PC-9 (cell line): Measurements from ENCODE around the gene OSBPL8. TPM values are rescaled to one million over a fixed set of nuclear protein-coding genes. Genes with fewer than 3 reads are reported as not detected.
A peak's percentile ranks its signal among the peaks of the same experiment; 100 is the strongest.

Source experiments
- BruUV-seq: library from RNA; stranded (reverse); fragments of 400-500 nt; replicated peaks from 2 replicates; lab custom pipeline; 2021; lab: Mats Ljungman, UMichigan
- CTCF ChIA-PET: fragments of 300-600 bp; sonication (Branson Sonifier 250); formaldehyde crosslinking; loops from one replicate; lab custom pipeline; 2022; ENCODE audit warnings: antibody characterized with exemption; lab: Charles Lee
- POLR2A ChIA-PET: fragments of 300-600 bp; sonication (Branson Sonifier 250); formaldehyde crosslinking; loops from one replicate; lab custom pipeline; 2022; ENCODE audit warnings: antibody characterized with exemption; ENCODE audit not compliant: unreplicated experiment; lab: Charles Lee
- DNase-seq, 2 experiments: peaks; one replicate each; pipeline versions ENCODE4 v3.0.0 to v3.0.0-alpha.2; 2015 to 2022; ENCODE audit warnings: mixed read lengths in 1 of 2
- H2AFZ ChIP-seq: fragments of 200-600 bp; sonication (generic); 2 replicates; pipeline ENCODE4 v1.8.1; 2017; ENCODE audit warnings: antibody characterized with exemption
- H3F3A ChIP-seq: fragments of 200-600 bp; sonication (generic); 2 replicates; pipeline ENCODE4 v1.8.1; 2017; ENCODE audit warnings: antibody characterized with exemption, mild to moderate bottlenecking, low read depth; ENCODE audit not compliant: insufficient read depth
- H3K27ac ChIP-seq: fragments of 200-600 bp; sonication (generic); 2 replicates; pipeline ENCODE4 v1.6.1; 2016; ENCODE audit warnings: mixed run types
- H3K27me3 ChIP-seq: fragments of 200-600 bp; sonication (generic); 2 replicates; pipeline ENCODE4 v1.6.1; 2016; ENCODE audit warnings: low read depth, mixed run types; ENCODE audit not compliant: insufficient read depth
- H3K36me3 ChIP-seq: fragments of 200-600 bp; sonication (generic); 2 replicates; pipeline ENCODE4 v1.6.1; 2016; ENCODE audit warnings: low read depth, mixed run types
- H3K4me1 ChIP-seq: fragments of 200-600 bp; sonication (generic); replicated peaks from 2 replicates; pipeline ENCODE4 v1.6.1; 2016; ENCODE audit warnings: mixed run types; ENCODE audit not compliant: insufficient read depth
- H3K4me2 ChIP-seq: fragments of 200-600 bp; sonication (generic); 2 replicates; pipeline ENCODE4 v1.6.1; 2017; ENCODE audit warnings: mixed run types
- H3K4me3 ChIP-seq: fragments of 200-600 bp; sonication (generic); 2 replicates; pipeline ENCODE4 v1.6.1; 2016; ENCODE audit warnings: mixed run types
- H3K79me2 ChIP-seq: fragments of 200-600 bp; sonication (generic); 2 replicates; pipeline ENCODE4 v1.6.1; 2017; ENCODE audit warnings: low read depth, mixed run types
- H3K9me2 ChIP-seq: fragments of 200-600 bp; sonication (generic); 2 replicates; pipeline ENCODE4 v1.8.1; 2017; ENCODE audit warnings: mild to moderate bottlenecking; ENCODE audit not compliant: insufficient read depth
- H3K9me3 ChIP-seq: fragments of 200-600 bp; sonication (generic); 2 replicates; pipeline ENCODE4 v1.8.1; 2016; ENCODE audit warnings: low read depth; ENCODE audit not compliant: insufficient read depth
- H4K20me1 ChIP-seq: fragments of 200-600 bp; sonication (generic); 2 replicates; pipeline ENCODE4 v1.8.1; 2017; ENCODE audit not compliant: insufficient read depth
- EZH2 ChIP-seq: fragments of 200-600 bp; sonication (generic); IDR thresholded peaks from 2 replicates; pipeline ENCODE4 v1.8.0; 2017; ENCODE audit warnings: antibody characterized with exemption, low read depth
- intact Hi-C: fragments of 100-400 bp; cut with micrococcal nuclease; formaldehyde crosslinking; loops from one replicate; pipeline ENCODE4 v1.10.0; 2022; ENCODE audit not compliant: unreplicated experiment
- total RNA-seq: library from RNA; stranded (reverse); gene quantifications from 2 replicates; pipeline ENCODE4 v1.2.3, GENCODE V29; 2021
- TF ChIP-seq, protein P1 (sequence below): fragments of 200-600 bp; sonication (generic); conservative IDR thresholded peaks from 2 replicates; pipeline ENCODE4 v1.6.1; 2017; ENCODE audit warnings: mixed run types, antibody characterized with exemption, mild to moderate bottlenecking, moderate library complexity

OSBPL8 gene
- total RNA-seq, 1 experiment from 2014 or later = 53.2 TPM

DNA sequence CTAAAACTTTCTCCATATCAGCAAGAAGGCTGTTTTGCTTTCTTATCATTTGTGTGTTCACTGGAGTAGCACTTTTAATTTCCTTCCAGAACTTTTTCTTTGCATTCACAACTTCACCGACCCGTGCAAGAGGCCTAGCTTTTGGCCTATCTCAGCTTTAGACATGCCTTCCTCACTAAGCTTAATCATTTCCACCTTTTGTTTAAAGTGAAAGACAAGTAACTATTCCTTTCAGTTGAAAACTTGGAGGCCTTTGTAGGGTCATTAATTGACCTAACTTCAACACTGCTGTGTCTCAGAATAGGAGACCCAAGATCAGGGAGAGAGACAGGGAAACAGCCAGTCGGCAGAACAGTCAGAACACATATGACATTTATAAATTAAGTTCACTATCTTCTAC, 250.7 kb downstream of the OSBPL8 start:
- POLR2A ChIA-PET = interaction anchor here (0.6 kb wide), 1 partner anchor 173 kb away, joined by 7 read pairs; no protein-coding TSS in a partner anchor
- TF ChIP-seq, protein P1, sequence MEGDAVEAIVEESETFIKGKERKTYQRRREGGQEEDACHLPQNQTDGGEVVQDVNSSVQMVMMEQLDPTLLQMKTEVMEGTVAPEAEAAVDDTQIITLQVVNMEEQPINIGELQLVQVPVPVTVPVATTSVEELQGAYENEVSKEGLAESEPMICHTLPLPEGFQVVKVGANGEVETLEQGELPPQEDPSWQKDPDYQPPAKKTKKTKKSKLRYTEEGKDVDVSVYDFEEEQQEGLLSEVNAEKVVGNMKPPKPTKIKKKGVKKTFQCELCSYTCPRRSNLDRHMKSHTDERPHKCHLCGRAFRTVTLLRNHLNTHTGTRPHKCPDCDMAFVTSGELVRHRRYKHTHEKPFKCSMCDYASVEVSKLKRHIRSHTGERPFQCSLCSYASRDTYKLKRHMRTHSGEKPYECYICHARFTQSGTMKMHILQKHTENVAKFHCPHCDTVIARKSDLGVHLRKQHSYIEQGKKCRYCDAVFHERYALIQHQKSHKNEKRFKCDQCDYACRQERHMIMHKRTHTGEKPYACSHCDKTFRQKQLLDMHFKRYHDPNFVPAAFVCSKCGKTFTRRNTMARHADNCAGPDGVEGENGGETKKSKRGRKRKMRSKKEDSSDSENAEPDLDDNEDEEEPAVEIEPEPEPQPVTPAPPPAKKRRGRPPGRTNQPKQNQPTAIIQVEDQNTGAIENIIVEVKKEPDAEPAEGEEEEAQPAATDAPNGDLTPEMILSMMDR = no peak
- no peak for TF ChIP-seq EZH2
- Histone ChIP-seq H3K36me3 (no peaks in the 10 kb centered on the region), H3K4me1 (peaks cover 10% of the 10 kb centered on the region; the same call in 1 of the 2 replicates), H3K9me3 (no peaks in the 10 kb centered on the region), H3K27ac (no peak overlapping the region), H4K20me1 (no peaks in the 10 kb centered on the region), H3F3A (peaks cover 4% of the 10 kb centered on the region; the same call in 1 of the 2 replicates), H3K79me2 (no peaks in the 10 kb centered on the region), H3K4me3 (no peak overlapping the region), H3K9me2 (no peaks in the 10 kb centered on the region), H2AFZ (no peak overlapping the region), H3K27me3 (no peaks in the 10 kb centered on the region), H3K4me2 (no peak overlapping the region)
- intact Hi-C loops = no loop called here
- BruUV-seq = no TSS peak
- DNase-seq = no peak
- CTCF ChIA-PET = no interaction called here

- no peak overlapping the region for H3K27ac ChIP-seq
- H3K4me3 ChIP-seq = no peak overlapping the region
- H3K79me2 ChIP-seq = no peaks in the 10 kb centered on the region
- intact Hi-C loops = no loop called here
- ChIA-PET CTCF (no interaction called here), POLR2A (no interaction called here)
- peak; percentile 16 to 48 for DNase-seq
- no peak overlapping the region for H3K4me2 ChIP-seq
- peaks cover 10% of the 10 kb centered on the region; the same call in 1 of the 2 replicates for H3K4me1 ChIP-seq
- TF ChIP-seq, protein P1 = no peak
- TF ChIP-seq EZH2 = no peak
- H3K9me3 ChIP-seq = no peaks in the 10 kb centered on the region
- no peaks in the 10 kb centered on the region for H3K27me3 ChIP-seq
- peaks cover 4% of the 10 kb centered on the region; the same call in 1 of the 2 replicates for H3F3A ChIP-seq
- H2AFZ ChIP-seq = no peak overlapping the region
- no TSS peak for BruUV-seq
- H4K20me1 ChIP-seq = no peaks in the 10 kb centered on the region
- H3K9me2 ChIP-seq = no peaks in the 10 kb centered on the region
- no peaks in the 10 kb centered on the region for H3K36me3 ChIP-seq
Observed at GRCh38 chr12:76307083-76307482, 252.5 kb downstream of the OSBPL8 start.

GRCh38 chr12:76303989-76304460, 255.5 kb downstream of the OSBPL8 start:
- Histone ChIP-seq H4K20me1 (no peaks in the 10 kb centered on the region), H3K4me2 (no peak overlapping the region), H2AFZ (no peak overlapping the region), H3K36me3 (no peaks in the 10 kb centered on the region), H3K27ac (no peak overlapping the region), H3F3A (peaks cover 4% of the 10 kb centered on the region; the same call in 1 of the 2 replicates), H3K27me3 (no peaks in the 10 kb centered on the region), H3K9me2 (no peaks in the 10 kb centered on the region), H3K79me2 (no peaks in the 10 kb centered on the region), H3K9me3 (no peaks in the 10 kb centered on the region), H3K4me3 (no peak overlapping the region), H3K4me1 (peaks cover 4% of the 10 kb centered on the region; the same call in 1 of the 2 replicates)
- intact Hi-C loops = no loop called here
- POLR2A ChIA-PET = no interaction called here
- BruUV-seq = no TSS peak
- DNase-seq = no peak
- CTCF ChIA-PET = no interaction called here
- TF ChIP-seq, protein P1 = no peak
- TF ChIP-seq EZH2 = no peak
